ENCODE measurements around the gene FHOD3.

GRCh38 chr18:36297417-36298125, at the start of gene FHOD3:
- no peak for TF ChIP-seq CTCF (IDR thresholded peaks at IDR 0.05)
- TF ChIP-seq POLR2AphosphoS5 (IDR thresholded peaks at IDR 0.05) = no peak
